GM23338 (cell line): ENCODE measurements around the gene RIPOR3.

Experiments used
- CREB1 ChIP-seq: fragments of 250-450 bp; sonication (Bioruptor Pico); IDR thresholded peaks from 2 replicates; pipeline ENCODE4 v1.5.0; 2020; ENCODE audit warnings: low read depth, mild to moderate bottlenecking, moderate library complexity
- EZH2 ChIP-seq: fragments of 200-600 bp; sonication (generic); IDR thresholded peaks from one replicate; pipeline ENCODE4 v1.8.0; 2017; ENCODE audit warnings: antibody characterized with exemption, mild to moderate bottlenecking, low read depth; ENCODE audit not compliant: unreplicated experiment
- TF ChIP-seq, protein P1 (sequence below): IDR thresholded peaks from 2 replicates; pipeline ENCODE4 v1.6.1; 2016; ENCODE audit warnings: antibody characterized with exemption
- TF ChIP-seq, protein P2 (sequence below), 2 experiments: fragments of 200-600 bp in 1 of 2; sonication (generic) in 1 of 2; conservative IDR thresholded peaks; 2 replicates each; pipeline versions ENCODE4 v1.5.1 to v1.6.1; 2016 to 2017; ENCODE audit warnings: antibody characterized with exemption in 2 of 2, low read depth in 2 of 2, mild to moderate bottlenecking in 2 of 2, moderate library complexity in 1 of 2

DNA sequence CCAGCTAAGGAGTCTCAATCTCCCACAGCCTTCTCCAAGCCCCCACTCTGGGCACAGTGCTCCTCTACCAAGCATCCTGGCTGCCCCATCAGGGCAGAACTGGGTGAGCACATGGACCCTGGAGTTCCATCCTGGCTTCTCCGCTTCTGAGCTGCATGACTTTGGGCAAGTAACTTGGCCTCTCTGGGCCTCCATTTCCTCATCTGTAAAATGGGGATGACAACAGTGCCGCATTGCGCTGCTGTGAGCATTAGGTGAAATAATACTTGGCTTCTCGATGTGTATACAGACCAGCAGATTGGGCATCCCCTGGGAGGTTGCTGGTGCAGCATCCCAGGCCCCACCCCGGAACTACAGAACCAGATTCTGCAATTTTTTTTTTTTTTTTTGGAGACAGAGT lies 8.3 kb upstream of the RIPOR3 start:
- TF ChIP-seq, protein P1, sequence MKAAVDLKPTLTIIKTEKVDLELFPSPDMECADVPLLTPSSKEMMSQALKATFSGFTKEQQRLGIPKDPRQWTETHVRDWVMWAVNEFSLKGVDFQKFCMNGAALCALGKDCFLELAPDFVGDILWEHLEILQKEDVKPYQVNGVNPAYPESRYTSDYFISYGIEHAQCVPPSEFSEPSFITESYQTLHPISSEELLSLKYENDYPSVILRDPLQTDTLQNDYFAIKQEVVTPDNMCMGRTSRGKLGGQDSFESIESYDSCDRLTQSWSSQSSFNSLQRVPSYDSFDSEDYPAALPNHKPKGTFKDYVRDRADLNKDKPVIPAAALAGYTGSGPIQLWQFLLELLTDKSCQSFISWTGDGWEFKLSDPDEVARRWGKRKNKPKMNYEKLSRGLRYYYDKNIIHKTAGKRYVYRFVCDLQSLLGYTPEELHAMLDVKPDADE = no peak
- TF ChIP-seq, protein P2, sequence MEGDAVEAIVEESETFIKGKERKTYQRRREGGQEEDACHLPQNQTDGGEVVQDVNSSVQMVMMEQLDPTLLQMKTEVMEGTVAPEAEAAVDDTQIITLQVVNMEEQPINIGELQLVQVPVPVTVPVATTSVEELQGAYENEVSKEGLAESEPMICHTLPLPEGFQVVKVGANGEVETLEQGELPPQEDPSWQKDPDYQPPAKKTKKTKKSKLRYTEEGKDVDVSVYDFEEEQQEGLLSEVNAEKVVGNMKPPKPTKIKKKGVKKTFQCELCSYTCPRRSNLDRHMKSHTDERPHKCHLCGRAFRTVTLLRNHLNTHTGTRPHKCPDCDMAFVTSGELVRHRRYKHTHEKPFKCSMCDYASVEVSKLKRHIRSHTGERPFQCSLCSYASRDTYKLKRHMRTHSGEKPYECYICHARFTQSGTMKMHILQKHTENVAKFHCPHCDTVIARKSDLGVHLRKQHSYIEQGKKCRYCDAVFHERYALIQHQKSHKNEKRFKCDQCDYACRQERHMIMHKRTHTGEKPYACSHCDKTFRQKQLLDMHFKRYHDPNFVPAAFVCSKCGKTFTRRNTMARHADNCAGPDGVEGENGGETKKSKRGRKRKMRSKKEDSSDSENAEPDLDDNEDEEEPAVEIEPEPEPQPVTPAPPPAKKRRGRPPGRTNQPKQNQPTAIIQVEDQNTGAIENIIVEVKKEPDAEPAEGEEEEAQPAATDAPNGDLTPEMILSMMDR (conservative IDR thresholded peaks at IDR 0.05; ENCODE audit: low read depth in 2 of 2) = no peak
- TF ChIP-seq CREB1 (CRISPR knock-in tag) = no peak
- TF ChIP-seq EZH2 = no peak
